Rectal smooth muscle tissue (tissue), 1 donor: ENCODE measurements around the gene RUNX1.
"Not testable (repeated sequence)": the region's sequence is repeated elsewhere in the genome, so short reads cannot be mapped to it uniquely, and the experiment has no call there.

ENCODE experiments used
- H3K27ac ChIP-seq: one replicate; pipeline ENCODE4 v1.7.0; 2013; ENCODE audit warnings: low read depth, low read length, inconsistent platforms
- H3K27me3 ChIP-seq: one replicate; pipeline ENCODE4 v1.7.0; 2013; ENCODE audit warnings: low read length; ENCODE audit not compliant: control insufficient read depth, insufficient read depth
- H3K36me3 ChIP-seq: one replicate; pipeline ENCODE4 v1.7.0; 2013; ENCODE audit warnings: low read length; ENCODE audit not compliant: control insufficient read depth, insufficient read depth
- H3K4me1 ChIP-seq: one replicate; pipeline ENCODE4 v1.7.0; 2013; ENCODE audit warnings: low read length; ENCODE audit not compliant: control insufficient read depth, insufficient read depth
- H3K4me3 ChIP-seq: one replicate; pipeline ENCODE4 v1.7.0; 2013; ENCODE audit warnings: low read length
- H3K9ac ChIP-seq: one replicate; pipeline ENCODE4 v1.7.0; 2013; ENCODE audit warnings: low read length

The RUNX1 gene

DNA sequence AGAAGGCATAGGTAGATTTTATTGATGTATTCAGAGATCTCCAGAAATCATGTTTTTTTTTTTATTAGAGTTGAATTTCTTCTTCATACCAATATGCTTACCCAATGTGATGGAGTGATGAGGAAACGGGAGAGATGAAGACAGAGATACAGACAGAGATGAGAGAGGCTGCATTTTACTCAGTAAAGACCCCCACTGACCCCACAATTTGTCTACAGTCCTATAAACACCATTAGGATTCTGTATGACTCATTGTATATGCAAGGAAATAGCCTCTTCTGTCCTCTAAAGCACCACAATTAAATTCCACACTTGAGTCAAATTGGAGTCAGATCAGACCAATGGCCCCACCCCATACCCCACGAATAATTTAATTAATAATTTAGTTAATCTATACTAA is 44.0 kb downstream of the RUNX1 start:
- H3K27me3 ChIP-seq = no peaks in the 10 kb centered on the region
- no peaks in the 10 kb centered on the region for H3K4me1 ChIP-seq
- H3K9ac ChIP-seq = no peak overlapping the region
- no peaks in the 10 kb centered on the region for H3K36me3 ChIP-seq
- H3K27ac ChIP-seq = no peak overlapping the region
- H3K4me3 ChIP-seq = no peak overlapping the region

- Histone ChIP-seq H3K36me3 (no peaks in the 10 kb centered on the region), H3K27me3 (no peaks in the 10 kb centered on the region), H3K4me1 (peaks cover 3% of the 10 kb centered on the region), H3K9ac (no peak overlapping the region), H3K27ac (no peak overlapping the region), H3K4me3 (no peak overlapping the region)
Measured at GRCh38 chr21:35004314-35004713, 44.8 kb downstream of the RUNX1 start.

DNA sequence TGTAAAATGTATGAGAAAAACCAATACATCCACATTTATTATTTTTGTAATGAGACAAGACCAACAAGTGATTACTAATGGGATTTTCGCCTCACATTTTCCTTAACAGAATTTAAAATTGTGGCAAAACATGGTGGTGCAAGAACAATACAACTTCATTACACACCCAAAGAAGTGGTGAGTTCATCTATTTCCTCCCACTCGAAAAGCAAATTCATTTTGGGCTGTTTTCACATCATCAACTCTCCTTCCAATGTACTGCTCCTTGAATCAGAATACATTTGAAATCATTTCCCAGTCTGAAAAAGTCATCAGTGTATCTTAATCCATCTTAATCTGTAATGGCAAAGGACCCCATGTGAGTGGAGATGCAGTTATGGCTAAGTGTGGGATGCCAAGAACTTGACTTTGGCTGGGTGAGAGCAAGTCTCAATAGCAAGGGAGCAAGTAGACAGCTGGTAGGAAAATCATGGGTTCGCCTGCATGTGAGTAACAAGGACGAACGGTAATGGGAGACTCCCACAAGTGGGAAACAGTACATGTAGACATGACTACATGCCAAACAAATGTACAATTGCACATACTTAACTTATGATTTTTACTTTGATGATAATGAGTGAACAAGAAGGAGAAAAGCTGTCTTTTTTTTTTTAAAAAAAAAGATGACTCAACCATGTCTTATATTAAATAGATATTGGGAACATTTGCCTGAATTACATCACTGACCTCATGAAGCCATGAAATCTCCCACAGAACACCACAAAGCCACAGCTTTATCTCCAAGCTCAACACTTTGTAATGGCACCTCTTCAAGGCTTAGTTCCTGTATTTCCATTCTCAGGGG is 46.0 kb downstream of the RUNX1 start:
- Histone ChIP-seq H3K27me3 (no peaks in the 10 kb centered on the region), H3K4me1 (peaks cover 8% of the 10 kb centered on the region), H3K4me3 (no peak overlapping the region), H3K27ac (no peak overlapping the region), H3K9ac (no peak overlapping the region), H3K36me3 (no peaks in the 10 kb centered on the region)

GRCh38 chr21:34999397-34999941 is 49.6 kb downstream of the RUNX1 start:
- Histone ChIP-seq H3K27ac (peak overlapping the region; percentile 35), H3K9ac (no peak overlapping the region), H3K4me3 (no peak overlapping the region), H3K36me3 (no peaks in the 10 kb centered on the region), H3K4me1 (peaks cover 13% of the 10 kb centered on the region), H3K27me3 (no peaks in the 10 kb centered on the region)

GRCh38 chr21:34998176-34998575 is 50.9 kb downstream of the RUNX1 start:
- Histone ChIP-seq H3K27me3 (no peaks in the 10 kb centered on the region), H3K4me3 (no peak overlapping the region), H3K4me1 (peaks cover 13% of the 10 kb centered on the region), H3K27ac (no peak overlapping the region), H3K36me3 (no peaks in the 10 kb centered on the region), H3K9ac (no peak overlapping the region)

DNA sequence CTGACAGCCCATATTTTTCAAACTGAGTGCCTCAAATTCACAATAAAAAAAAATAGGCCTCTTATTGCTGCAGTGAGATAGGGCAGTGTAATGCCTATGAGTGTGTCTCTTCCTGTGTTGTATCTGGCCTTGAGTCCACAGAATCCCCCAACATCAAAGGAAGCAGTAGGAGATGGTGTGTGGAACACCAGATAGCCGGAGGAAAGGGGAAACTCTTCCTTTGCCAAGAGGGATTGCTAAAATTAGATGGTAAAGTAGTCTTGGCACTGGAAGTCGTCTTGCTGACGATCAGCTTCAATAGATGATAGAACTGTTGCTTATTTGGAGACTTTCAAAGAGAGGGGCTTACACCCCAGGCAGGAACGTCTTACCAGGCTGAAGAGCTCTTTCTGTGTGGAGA is 51.8 kb downstream of the RUNX1 start:
- Histone ChIP-seq H3K27ac (no peak overlapping the region), H3K4me3 (no peak overlapping the region), H3K4me1 (peaks cover 13% of the 10 kb centered on the region), H3K9ac (no peak overlapping the region), H3K27me3 (no peaks in the 10 kb centered on the region), H3K36me3 (no peaks in the 10 kb centered on the region)

DNA sequence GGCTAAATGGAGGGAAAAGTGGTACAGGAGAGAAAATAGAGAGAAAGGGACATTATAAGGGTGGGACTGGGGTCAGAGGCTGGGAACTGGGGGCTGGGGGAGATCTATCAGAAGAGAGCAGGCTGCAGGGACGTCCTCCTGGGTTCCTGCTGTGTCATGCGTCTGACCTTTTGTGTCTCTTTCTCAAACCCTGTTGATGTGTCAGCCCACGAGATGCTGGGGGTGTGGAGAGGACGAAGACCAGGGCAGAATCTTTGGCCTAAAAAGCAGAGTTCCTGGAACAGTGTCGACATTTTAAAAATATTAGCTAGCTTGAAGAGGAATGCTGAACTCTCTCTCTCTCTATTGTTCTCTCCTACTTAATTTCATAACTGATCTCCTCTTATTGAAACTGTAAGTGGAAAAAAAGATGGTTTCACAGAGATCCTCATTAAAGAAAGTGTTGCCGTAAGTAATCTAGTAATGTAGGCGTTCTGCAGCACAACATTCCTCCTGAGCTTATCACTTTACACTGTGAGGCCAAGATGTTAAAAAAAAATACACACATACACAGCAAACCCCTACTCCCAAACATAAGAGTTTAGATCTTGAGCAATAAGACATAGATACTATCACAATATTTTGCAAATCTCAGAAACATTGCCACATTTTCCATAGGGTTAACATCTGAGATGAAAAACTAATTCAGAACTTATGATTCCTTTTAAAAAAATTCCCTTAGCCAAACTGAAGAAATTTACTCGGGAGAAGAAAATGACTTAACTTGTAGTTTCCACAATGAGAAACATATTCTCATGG is 52.6 kb downstream of the RUNX1 start:
- Histone ChIP-seq H3K9ac (no peak overlapping the region), H3K4me3 (no peak overlapping the region), H3K36me3 (no peaks in the 10 kb centered on the region), H3K4me1 (peaks cover 13% of the 10 kb centered on the region), H3K27me3 (no peaks in the 10 kb centered on the region), H3K27ac (no peak overlapping the region)

- Histone ChIP-seq H3K9ac (no peak overlapping the region), H3K27me3 (no peaks in the 10 kb centered on the region), H3K4me1 (peaks cover 13% of the 10 kb centered on the region), H3K27ac (no peak overlapping the region), H3K36me3 (no peaks in the 10 kb centered on the region), H3K4me3 (no peak overlapping the region)
Measured at GRCh38 chr21:34995979-34996303, 53.2 kb downstream of the RUNX1 start.

DNA sequence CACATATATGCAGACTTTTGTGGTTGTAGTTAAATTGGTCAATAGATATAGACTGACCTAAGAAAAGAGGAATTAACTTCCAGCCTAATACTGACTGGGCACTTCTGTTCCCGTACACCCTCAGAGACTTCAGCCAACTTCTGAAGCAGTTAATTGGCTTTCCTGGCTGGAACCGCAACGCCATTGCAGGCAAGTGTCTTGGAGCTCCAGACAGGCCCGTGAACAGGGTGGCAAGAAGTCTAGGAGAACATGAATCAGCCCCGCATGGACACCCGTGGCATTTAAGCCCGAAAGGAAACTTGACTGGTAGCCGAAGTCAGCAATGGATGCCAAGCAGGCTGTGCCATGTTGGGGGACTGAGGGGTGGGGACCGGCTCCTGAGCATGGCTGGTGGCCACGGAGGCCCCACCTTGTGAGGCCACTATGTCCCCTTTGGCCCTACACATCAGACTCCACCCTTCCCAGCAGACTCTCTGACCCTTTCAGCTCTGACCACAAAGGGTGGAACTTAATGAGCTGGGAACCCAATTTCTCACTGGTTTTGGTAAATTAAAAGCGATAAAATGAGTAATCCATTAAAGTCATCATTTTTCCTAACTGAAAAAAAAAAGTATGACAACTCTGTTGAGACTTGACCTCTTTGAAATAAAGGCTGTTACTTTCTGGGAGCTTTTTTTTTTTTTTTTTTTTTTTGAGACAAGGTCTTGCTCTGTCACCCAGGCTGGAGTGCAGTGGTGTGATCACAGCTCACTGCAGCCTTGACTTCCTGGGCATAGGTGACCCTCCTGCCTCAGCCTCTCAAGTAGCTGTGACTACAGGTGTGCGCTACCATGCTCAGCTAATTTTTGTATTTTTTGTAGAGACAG is 54.1 kb downstream of the RUNX1 start:
- no peaks in the 10 kb centered on the region for H3K27me3 ChIP-seq
- H3K36me3 ChIP-seq = no peaks in the 10 kb centered on the region
- H3K4me3 ChIP-seq = no peak overlapping the region
- no peak overlapping the region for H3K9ac ChIP-seq
- H3K4me1 ChIP-seq = peaks cover 13% of the 10 kb centered on the region
- H3K27ac ChIP-seq = no peak overlapping the region

DNA sequence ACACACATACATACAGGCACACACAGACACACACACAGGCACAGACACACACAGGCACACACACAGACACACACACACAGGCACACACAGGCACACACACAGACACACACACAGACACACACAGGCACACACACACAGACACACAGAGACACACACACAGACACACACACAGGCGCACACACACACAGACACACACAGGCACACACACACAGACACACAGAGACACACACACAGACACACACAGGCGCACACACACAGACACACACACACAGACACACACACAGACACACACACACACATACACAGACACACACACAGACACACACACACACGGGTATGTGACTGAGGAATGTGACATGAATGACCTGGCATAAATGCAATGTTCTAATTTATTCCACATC is 55.6 kb downstream of the RUNX1 start:
- H3K9ac ChIP-seq, H3K4me3 ChIP-seq, H3K27ac ChIP-seq, H3K27me3 ChIP-seq, H3K4me1 ChIP-seq, H3K36me3 ChIP-seq: not testable (repeated sequence)

DNA sequence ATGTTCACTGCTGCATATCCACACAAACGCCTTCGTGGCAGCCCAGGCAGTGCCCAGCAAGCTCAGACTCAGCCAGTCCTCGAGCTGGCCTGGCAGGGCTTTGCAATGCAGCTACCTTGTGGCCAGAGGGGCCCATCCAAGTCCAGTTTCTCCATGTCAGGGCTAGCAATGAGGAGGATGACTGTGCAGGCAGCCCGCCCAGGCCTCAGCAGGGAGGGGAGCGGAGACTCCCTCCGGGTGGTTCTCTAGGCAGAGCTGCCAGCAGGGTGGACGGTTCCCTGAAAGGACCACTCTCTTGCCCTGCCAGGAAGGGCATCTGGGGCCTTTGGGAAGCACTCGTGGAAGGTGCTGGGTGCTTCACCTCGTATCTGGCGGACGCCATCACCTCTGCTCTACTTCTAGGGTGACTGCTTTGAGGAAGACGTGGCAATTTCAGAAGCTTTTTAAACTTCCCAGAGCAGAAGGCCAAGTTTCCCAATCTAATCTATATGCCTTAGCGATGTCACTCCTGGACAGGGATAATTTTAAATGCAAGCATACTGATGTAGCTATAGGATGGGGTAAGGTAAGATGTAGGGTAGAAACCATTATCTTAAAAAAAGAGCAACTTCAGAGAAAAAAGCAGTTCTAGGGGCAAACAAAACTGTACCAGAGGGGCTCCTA is 56.2 kb downstream of the RUNX1 start:
- Histone ChIP-seq H3K4me1 (peaks cover 5% of the 10 kb centered on the region), H3K27ac (no peak overlapping the region), H3K9ac (no peak overlapping the region), H3K36me3 (no peaks in the 10 kb centered on the region), H3K27me3 (no peaks in the 10 kb centered on the region), H3K4me3 (no peak overlapping the region)

GRCh38 chr21:34992180-34992579 is 56.9 kb downstream of the RUNX1 start:
- no peaks in the 10 kb centered on the region for H3K27me3 ChIP-seq
- no peak overlapping the region for H3K27ac ChIP-seq
- no peaks in the 10 kb centered on the region for H3K36me3 ChIP-seq
- H3K9ac ChIP-seq = no peak overlapping the region
- H3K4me1 ChIP-seq = peaks cover 2% of the 10 kb centered on the region
- H3K4me3 ChIP-seq = no peak overlapping the region
